Activated CD4-positive, alpha-beta T cell treated with anti-CD3 and anti-CD28 coated beads for 36 hours (primary cell): ENCODE data around the gene ANO6. TPM values are rescaled to one million over a fixed set of nuclear protein-coding genes. Genes with fewer than 3 reads are reported as not detected.

Experiments
- ATAC-seq: fragments of 200-7000 bp; cut with Tn5 transposase; one replicate; pipeline ENCODE4 v1.10.0; 2021; ENCODE audit warnings: mild to moderate bottlenecking, moderate library complexity
- CTCF ChIA-PET: fragments of 350-600 bp; sonication (Branson Sonifier 250); formaldehyde crosslinking; loops from one replicate; lab custom pipeline; 2021; ENCODE audit warnings: antibody characterized with exemption; lab: Charles Lee
- POLR2A ChIA-PET: fragments of 350-600 bp; sonication (Branson Sonifier 250); formaldehyde crosslinking; loops from one replicate; lab custom pipeline; 2021; ENCODE audit warnings: antibody characterized with exemption, inconsistent platforms; lab: Charles Lee
- DNase-seq: peaks from one replicate; pipeline ENCODE4 v3.0.0-alpha.2; 2020
- H3K27ac Mint-ChIP-seq: one replicate; pipeline ENCODE4 v1.8.0; 2021; ENCODE audit warnings: mixed read lengths
- H3K27me3 Mint-ChIP-seq: one replicate; pipeline ENCODE4 v1.8.0; 2021; ENCODE audit warnings: mixed read lengths
- H3K36me3 Mint-ChIP-seq: one replicate; pipeline ENCODE4 v1.8.0; 2021; ENCODE audit warnings: low read depth, mixed read lengths
- H3K4me1 Mint-ChIP-seq: one replicate; pipeline ENCODE4 v1.8.0; 2021; ENCODE audit warnings: mixed read lengths
- H3K4me3 Mint-ChIP-seq: one replicate; pipeline ENCODE4 v1.8.0; 2021; ENCODE audit warnings: mild to moderate bottlenecking, moderate library complexity, mixed read lengths
- H3K9me3 Mint-ChIP-seq: one replicate; pipeline ENCODE4 v1.8.0; 2021; ENCODE audit warnings: low read depth, mixed read lengths
- intact Hi-C, 2 experiments: fragments of 100-400 bp; cut with DNase I in 1 of 2; cut with micrococcal nuclease in 1 of 2; formaldehyde crosslinking; loops; one replicate each; pipeline versions ENCODE4 v1.14.2 to v1.15.1; 2022 to 2024; cut with DNase I, micrococcal nuclease
- total RNA-seq, 2 experiments: library from RNA; stranded (reverse); gene quantifications; one replicate each; pipeline ENCODE4 v1.2.3, GENCODE V29; 2021

ANO6 gene
- total RNA-seq, 2 experiments from 2014 or later: 18.7 to 20.3 TPM

DNA sequence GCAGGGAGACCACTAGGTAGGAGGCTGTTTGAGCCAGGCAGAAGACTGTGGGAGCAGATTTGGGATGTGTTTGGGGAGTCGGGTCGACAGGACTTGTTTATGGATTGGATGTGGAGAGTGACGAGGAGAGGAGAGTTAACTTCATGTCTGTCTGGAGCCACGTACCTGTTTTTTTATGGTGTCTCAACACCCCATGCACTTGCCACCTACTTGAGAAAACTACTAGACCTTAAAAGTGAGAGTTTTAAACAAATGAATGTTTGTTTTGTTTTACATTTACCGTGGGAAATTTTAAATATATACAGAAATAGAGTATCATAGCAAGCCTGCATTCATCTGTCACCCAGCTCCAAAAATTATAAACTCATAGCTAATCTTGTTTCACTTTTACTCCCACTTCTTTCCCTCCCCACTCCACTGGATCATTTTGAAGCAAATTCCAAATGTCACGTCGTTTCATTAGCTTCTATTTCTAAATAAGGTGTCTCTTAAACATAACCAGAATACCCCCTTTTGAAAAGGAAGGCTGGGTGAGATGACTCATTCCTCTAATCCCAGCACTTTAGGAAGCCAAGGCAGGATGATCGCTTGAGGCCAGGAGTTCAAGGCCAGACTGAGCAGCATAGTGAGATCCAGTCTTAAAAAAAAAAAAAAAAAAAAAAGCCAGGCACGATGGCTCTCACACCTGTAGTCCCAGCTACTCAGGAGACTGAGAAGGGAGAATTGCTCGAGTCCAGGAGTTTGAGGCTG is 136.2 kb downstream of the ANO6 start:
- peaks cover 14% of the 10 kb centered on the region for H3K4me1 Mint-ChIP-seq
- ChIA-PET CTCF (no interaction called here), POLR2A (no interaction called here)
- H3K36me3 Mint-ChIP-seq: peaks cover 55% of the 10 kb centered on the region
- DNase-seq (no peak), ATAC-seq (no peak)
- H3K27ac Mint-ChIP-seq: no peak overlapping the region
- no peaks in the 10 kb centered on the region for H3K9me3 Mint-ChIP-seq
- no peak overlapping the region for H3K4me3 Mint-ChIP-seq
- intact Hi-C loops: no loop called here
- H3K27me3 Mint-ChIP-seq: no peaks in the 10 kb centered on the region

DNA sequence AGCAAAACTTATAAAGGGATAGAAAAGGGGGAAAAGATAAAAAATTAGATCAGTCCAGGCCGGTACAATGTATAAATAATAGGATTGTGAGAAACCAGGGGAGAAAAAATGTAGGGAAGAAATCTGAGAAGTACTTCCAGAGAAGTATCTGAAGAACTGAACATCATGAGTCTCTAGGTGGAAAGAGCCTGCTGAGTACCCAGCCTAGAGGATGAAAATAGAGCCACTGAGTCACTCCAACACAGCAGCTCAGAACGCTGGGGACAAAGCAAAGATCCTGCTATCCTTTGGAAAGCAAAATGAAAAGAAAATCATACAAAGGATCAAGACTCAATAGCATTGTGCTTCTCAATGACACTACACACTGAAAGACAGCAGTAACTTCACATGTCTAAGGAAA is 138.0 kb downstream of the ANO6 start:
- Mint-ChIP-seq H3K9me3 (no peaks in the 10 kb centered on the region), H3K27me3 (no peaks in the 10 kb centered on the region), H3K36me3 (peaks cover 54% of the 10 kb centered on the region), H3K4me3 (no peak overlapping the region), H3K4me1 (peaks cover 14% of the 10 kb centered on the region), H3K27ac (no peak overlapping the region)
- ChIA-PET CTCF (no interaction called here), POLR2A (no interaction called here)
- DNase-seq (no peak), ATAC-seq (no peak)
- intact Hi-C loops: no loop called here

DNA sequence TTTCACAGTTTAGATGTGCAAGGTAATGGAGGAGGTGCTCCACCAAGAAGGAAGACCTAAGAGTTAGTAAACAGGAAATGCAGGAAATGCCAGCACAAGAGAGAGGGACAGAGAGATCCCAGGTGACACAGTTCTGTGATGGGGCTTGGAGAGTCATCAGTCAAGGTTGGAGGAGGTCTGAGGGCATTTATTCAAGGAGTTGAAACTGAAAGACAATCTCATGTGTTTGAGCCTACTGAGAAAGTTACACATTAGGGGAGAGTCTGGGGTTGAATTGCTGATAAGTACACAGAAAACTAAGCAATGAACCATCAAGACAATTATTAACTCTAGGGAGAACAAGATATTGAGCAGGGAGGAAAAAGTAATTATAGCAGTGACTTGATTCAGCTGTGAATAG is 138.5 kb downstream of the ANO6 start:
- Mint-ChIP-seq H3K9me3 (peaks cover 1% of the 10 kb centered on the region), H3K27ac (peak overlapping the region; percentile 4), H3K4me3 (no peak overlapping the region), H3K27me3 (no peaks in the 10 kb centered on the region), H3K36me3 (peaks cover 52% of the 10 kb centered on the region), H3K4me1 (peaks cover 14% of the 10 kb centered on the region)
- ChIA-PET CTCF (no interaction called here), POLR2A (no interaction called here)
- intact Hi-C loops: no loop called here
- DNase-seq (no peak), ATAC-seq (peak; percentile 36)

DNA sequence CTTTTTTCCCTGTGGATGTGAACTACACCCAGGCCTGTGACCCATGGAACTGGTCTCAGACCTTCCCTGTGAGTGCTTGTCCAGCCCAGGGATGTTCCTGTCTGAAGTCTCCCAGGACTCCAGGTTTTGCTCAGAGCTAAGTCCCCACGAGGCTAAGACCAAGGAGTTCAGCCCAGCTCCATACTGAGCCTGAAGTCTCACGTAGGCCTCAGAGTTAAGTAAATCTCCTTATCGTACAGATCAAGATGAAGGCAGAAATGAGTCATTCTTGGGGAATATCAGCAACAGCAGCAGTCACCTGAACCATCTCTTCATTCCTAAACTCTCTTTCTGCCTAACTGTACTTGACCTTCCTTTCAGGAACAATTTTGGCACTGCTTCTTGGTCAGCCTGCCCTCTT is 139.8 kb downstream of the ANO6 start:
- no peak for DNase-seq
- intact Hi-C loops: no loop called here

DNA sequence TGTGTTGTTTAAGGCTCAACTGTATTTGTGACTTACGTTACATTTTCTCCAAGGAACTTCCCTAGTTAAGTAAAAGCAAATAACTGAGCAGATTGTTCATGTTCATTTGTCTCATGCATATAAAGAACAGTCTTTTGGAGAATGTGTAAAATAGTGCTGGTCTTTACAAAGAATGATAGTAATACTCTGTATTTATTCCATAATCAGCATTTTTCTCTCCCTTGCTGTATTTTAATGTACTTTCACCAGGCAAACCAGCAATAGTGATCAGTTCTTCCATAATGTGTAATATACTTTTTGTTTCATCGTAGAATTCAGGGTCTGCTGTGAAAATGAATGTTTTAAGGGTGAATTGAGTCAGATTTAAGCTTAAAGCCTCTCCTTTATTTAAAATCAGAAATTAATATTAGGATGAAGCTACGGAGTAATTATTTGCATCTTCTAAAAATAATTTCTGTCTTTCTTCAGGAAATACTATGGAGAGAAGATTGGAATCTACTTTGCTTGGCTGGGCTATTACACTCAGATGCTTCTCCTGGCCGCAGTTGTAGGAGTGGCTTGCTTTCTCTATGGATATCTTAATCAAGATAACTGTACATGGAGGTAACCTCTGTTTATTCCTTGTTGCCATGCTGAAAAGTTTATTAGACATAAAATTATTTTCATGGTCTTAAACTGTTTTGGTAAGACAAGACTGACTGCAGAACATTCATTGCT is 141.1 kb downstream of the ANO6 start:
- intact Hi-C loops: no loop called here
- ATAC-seq (no peak), DNase-seq (no peak)
- CTCF ChIA-PET: interaction anchor here (0.9 kb wide), 1 partner anchor 185 kb away, joined by 4 read pairs; no protein-coding TSS in a partner anchor
- Mint-ChIP-seq H3K36me3 (peaks cover 51% of the 10 kb centered on the region), H3K4me1 (peaks cover 14% of the 10 kb centered on the region), H3K4me3 (no peak overlapping the region), H3K27me3 (no peaks in the 10 kb centered on the region), H3K27ac (no peak overlapping the region), H3K9me3 (peaks cover 11% of the 10 kb centered on the region)
- POLR2A ChIA-PET: no interaction called here

More for the DNA sequence above, 139.8 kb downstream of the ANO6 start:
- peak overlapping the region; percentile 26 for H3K27ac Mint-ChIP-seq
- peaks cover 51% of the 10 kb centered on the region for H3K36me3 Mint-ChIP-seq
- ChIA-PET CTCF (interaction anchor here (0.6 kb wide), 2 partner anchors 64 to 368 kb away, joined by 3 to 4 read pairs; no protein-coding TSS in a partner anchor), POLR2A (no interaction called here)
- H3K9me3 Mint-ChIP-seq: peaks cover 4% of the 10 kb centered on the region
- no peak overlapping the region for H3K4me3 Mint-ChIP-seq
- H3K4me1 Mint-ChIP-seq: peaks cover 14% of the 10 kb centered on the region
- no peaks in the 10 kb centered on the region for H3K27me3 Mint-ChIP-seq
- no peak for ATAC-seq

- intact Hi-C loops: no loop called here
- Mint-ChIP-seq H3K36me3 (peaks cover 55% of the 10 kb centered on the region), H3K27ac (no peak overlapping the region), H3K4me3 (no peak overlapping the region), H3K27me3 (no peaks in the 10 kb centered on the region), H3K4me1 (peaks cover 14% of the 10 kb centered on the region), H3K9me3 (peaks cover 13% of the 10 kb centered on the region)
- ATAC-seq (no peak), DNase-seq (no peak)
- POLR2A ChIA-PET: no interaction called here
- CTCF ChIA-PET: interaction anchor here (0.9 kb wide), 1 partner anchor 186 kb away, joined by 4 read pairs; no protein-coding TSS in a partner anchor
Measured at GRCh38 chr12:45357539-45358417, 141.9 kb downstream of the ANO6 start.

- H3K9me3 Mint-ChIP-seq: peaks cover 31% of the 10 kb centered on the region
- CTCF ChIA-PET: interaction anchor here (0.6 kb wide), 1 partner anchor 197 kb away, joined by 3 read pairs; no protein-coding TSS in a partner anchor
- intact Hi-C loops: no loop called here
- H3K36me3 Mint-ChIP-seq: peaks cover 64% of the 10 kb centered on the region
- ATAC-seq: no peak
- POLR2A ChIA-PET: no interaction called here
- H3K4me1 Mint-ChIP-seq: no peaks in the 10 kb centered on the region
- H3K4me3 Mint-ChIP-seq: no peak overlapping the region
- H3K27ac Mint-ChIP-seq: no peak overlapping the region
- H3K27me3 Mint-ChIP-seq: no peaks in the 10 kb centered on the region
- DNase-seq: no peak
Measured at GRCh38 chr12:45362291-45362690, 146.4 kb downstream of the ANO6 start.

GRCh38 chr12:45363903-45364302 is 148.0 kb downstream of the ANO6 start:
- CTCF ChIA-PET: interaction anchor here (1.3 kb wide), 1 partner anchor 24 kb away, joined by 4 read pairs; no protein-coding TSS in a partner anchor
- H3K27me3 Mint-ChIP-seq: no peaks in the 10 kb centered on the region
- H3K36me3 Mint-ChIP-seq: peaks cover 66% of the 10 kb centered on the region
- H3K4me1 Mint-ChIP-seq: peaks cover under 1% of the 10 kb centered on the region
- ATAC-seq: no peak
- peaks cover 31% of the 10 kb centered on the region for H3K9me3 Mint-ChIP-seq
- DNase-seq: no peak
- intact Hi-C loops: no loop called here
- no peak overlapping the region for H3K27ac Mint-ChIP-seq
- H3K4me3 Mint-ChIP-seq: no peak overlapping the region
- POLR2A ChIA-PET: no interaction called here

DNA sequence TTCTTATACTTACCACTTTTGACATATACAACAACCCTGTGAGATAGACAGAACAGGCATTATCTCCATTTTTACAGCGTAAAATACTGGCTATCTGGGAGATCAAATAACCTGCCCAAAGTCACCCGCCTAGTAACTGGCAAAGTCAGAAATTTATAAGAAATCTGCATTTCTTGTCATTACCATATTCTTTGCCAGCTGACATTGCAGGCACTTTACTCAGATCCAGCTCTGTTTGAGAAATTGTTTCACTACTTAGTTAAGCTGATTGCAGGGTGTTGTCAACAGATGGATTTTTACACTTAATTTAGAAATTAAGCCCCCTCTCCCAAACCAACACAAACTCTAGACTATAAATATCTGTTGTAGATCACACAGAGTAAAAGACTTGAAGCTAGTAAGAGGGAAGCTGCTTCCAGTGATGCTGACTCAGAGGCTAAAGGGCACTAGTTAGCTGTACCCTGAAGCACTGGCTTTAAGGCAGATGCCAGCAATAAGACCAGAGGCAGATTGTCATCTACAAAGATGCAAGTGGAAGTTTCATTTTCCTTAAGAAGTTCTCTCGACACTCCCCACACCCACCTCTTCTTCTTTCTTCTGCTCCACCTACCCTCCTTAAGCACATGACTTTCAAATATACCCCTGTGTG is 153.1 kb downstream of the ANO6 start:
- Mint-ChIP-seq H3K4me1 (peaks cover 5% of the 10 kb centered on the region), H3K27me3 (no peaks in the 10 kb centered on the region), H3K36me3 (peaks cover 37% of the 10 kb centered on the region), H3K4me3 (no peak overlapping the region), H3K9me3 (peaks cover 13% of the 10 kb centered on the region), H3K27ac (no peak overlapping the region)
- ATAC-seq: no peak
- POLR2A ChIA-PET: no interaction called here
- intact Hi-C loops: no loop called here
- no peak for DNase-seq
- CTCF ChIA-PET: interaction anchor here (1.0 kb wide), 1 partner anchor 8 kb away, joined by 3 read pairs; no protein-coding TSS in a partner anchor

DNA sequence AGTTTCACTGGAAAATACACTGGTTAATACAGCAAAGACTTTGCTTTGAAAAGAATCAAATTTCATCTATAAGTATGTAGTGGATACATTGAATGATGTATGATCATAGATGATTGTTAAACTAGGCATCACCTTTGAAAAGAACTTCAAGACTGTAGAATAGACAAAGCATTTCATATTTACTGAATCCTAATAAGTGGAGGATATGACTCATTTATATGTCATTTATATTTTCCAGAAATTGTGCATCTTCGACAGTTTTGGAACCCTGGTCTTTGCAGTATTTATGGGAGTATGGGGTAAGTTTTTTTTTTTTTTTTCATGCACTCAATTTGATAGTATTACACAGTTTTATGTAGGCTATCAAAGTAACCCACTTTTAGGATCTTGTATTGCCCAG is 161.9 kb downstream of the ANO6 start:
- no peaks in the 10 kb centered on the region for H3K9me3 Mint-ChIP-seq
- peaks cover 13% of the 10 kb centered on the region for H3K36me3 Mint-ChIP-seq
- H3K27me3 Mint-ChIP-seq: no peaks in the 10 kb centered on the region
- H3K27ac Mint-ChIP-seq: no peak overlapping the region
- DNase-seq (no peak), ATAC-seq (no peak)
- H3K4me1 Mint-ChIP-seq: no peaks in the 10 kb centered on the region
- CTCF ChIA-PET: interaction anchor here (0.7 to 1.2 kb wide), 2 partner anchors 9 to 1456 kb away, joined by 3 read pairs; no protein-coding TSS in a partner anchor
- H3K4me3 Mint-ChIP-seq: no peak overlapping the region
- POLR2A ChIA-PET: no interaction called here
- intact Hi-C loops: no loop called here

GRCh38 chr12:45379261-45379660 is 163.4 kb downstream of the ANO6 start:
- ChIA-PET POLR2A (no interaction called here), CTCF (no interaction called here)
- ATAC-seq (no peak), DNase-seq (no peak)
- Mint-ChIP-seq H3K27ac (no peak overlapping the region), H3K9me3 (no peaks in the 10 kb centered on the region), H3K4me1 (no peaks in the 10 kb centered on the region), H3K27me3 (no peaks in the 10 kb centered on the region), H3K4me3 (no peak overlapping the region), H3K36me3 (peaks cover 17% of the 10 kb centered on the region)
- intact Hi-C loops: no loop called here
